Uterus (tissue), 4 donors: ENCODE data around the gene DGCR2. TPM values are rescaled to one million over a fixed set of nuclear protein-coding genes. Genes with fewer than 3 reads are reported as not detected.
"Not testable (repeated sequence)": the region's sequence is repeated elsewhere in the genome, so short reads cannot be mapped to it uniquely, and the experiment has no call there.

Experiments
- DNase-seq, 2 donors: peaks; one replicate each; pipeline ENCODE4 v3.0.0-alpha.2; 2019 to 2020
- H3K27ac ChIP-seq, 2 donors: fragments of 200-600 bp; sonication (generic); 1 replicate in 1 of 2; 2 replicates in 1 of 2; pipeline ENCODE4 v1.5.1; 2016 to 2018
- H3K27me3 ChIP-seq, 2 donors: fragments of 200-600 bp; sonication (generic); one replicate each; pipeline ENCODE4 v1.5.1; 2018 to 2019; ENCODE audit warnings: control low read depth in 1 of 2
- H3K36me3 ChIP-seq, 2 donors: fragments of 200-600 bp; sonication (generic); one replicate each; pipeline ENCODE4 v1.5.1; 2019; ENCODE audit warnings: control low read depth in 1 of 2
- H3K4me1 ChIP-seq, 2 donors: fragments of 200-600 bp; sonication (generic); one replicate each; pipeline ENCODE4 v1.5.1; 2018 to 2019; ENCODE audit warnings: control low read depth in 1 of 2
- H3K4me3 ChIP-seq, 2 donors: fragments of 200-600 bp; sonication (generic); 1 replicate in 1 of 2; 2 replicates in 1 of 2; pipeline ENCODE4 v1.5.1; 2018 to 2019; ENCODE audit warnings: mild to moderate bottlenecking in 1 of 2
- H3K9me3 ChIP-seq, 2 donors: fragments of 200-600 bp; sonication (generic); one replicate each; pipeline ENCODE4 v1.5.1; 2019; ENCODE audit warnings: control low read depth in 1 of 2
- POLR2A ChIP-seq, 2 donors: fragments of 450-650 bp; IDR thresholded peaks; one replicate each; pipeline ENCODE4 v1.6.1; 2016; ENCODE audit warnings: antibody characterized with exemption in 2 of 2, mild to moderate bottlenecking in 1 of 2, moderate library complexity in 1 of 2
- intact Hi-C: fragments of 100-400 bp; cut with DNase I; formaldehyde crosslinking; loops from one replicate; pipeline ENCODE4 v1.15.1; 2023; ENCODE audit warnings: low total_unique reads
- total RNA-seq, 4 donors: library from RNA; depleted of rRNA in 3 of 4; stranded (reverse); fragments of >200 nt in 3 of 4; gene quantifications; one replicate each; pipeline versions ENCODE4 v1.1.0 to v1.2.4, GENCODE V29; 2014 to 2023
- TF ChIP-seq, protein P1 (sequence below), 4 experiments: fragments of 200-600 bp in 2 of 4; fragments of 450-650 bp in 2 of 4; sonication (generic) in 2 of 4; IDR thresholded peaks; one replicate each; pipeline ENCODE4 v1.5.1; 2016 to 2019; ENCODE audit warnings: antibody characterized with exemption in 4 of 4, mild to moderate bottlenecking in 2 of 4, moderate library complexity in 1 of 4
- donor health status: DM: yes; HTN: yes; CAD: no.

The DGCR2 gene
- total RNA-seq, 4 donors from 2014 or later, result 18.2 to 88.9 (median 47.6) TPM

DNA sequence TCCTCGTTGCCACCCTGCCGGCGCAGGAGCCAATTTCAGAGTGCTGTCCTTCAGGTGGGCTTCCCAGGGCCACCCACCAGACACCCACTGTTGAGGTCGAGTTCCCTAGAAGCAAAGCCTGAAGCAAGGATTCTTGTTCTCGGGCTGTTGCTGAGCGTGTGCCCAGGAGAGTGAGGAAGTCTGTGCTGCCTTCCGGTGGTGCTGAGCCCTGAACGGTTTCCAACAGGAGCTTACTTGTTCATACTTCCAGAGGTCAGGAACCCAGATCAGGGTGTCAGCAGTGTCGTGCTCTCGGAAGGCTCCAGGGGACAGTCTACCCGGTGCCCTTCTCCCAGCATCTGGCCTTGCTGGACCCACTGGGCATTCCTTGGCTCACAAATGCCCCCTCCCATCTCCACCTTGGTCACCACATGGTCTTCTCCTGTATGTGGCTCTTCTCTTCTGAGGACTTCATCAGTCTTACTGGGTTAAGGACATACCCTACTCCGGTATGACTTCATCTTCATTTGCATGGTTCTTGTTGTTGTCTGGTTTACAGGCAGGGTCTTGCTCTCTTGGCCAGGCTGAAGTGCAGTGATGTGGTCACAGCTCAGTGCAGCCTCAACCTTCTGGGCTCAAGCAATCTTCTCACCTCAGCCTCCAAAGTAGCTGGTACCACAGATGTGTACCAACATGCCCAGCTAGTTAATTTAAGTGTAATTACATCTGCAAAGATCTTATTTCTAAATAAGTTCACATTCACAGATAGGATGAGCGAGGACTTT is 45.1 kb upstream of the DGCR2 start:
- H3K27ac ChIP-seq, result no peak overlapping the region
- H3K36me3 ChIP-seq, result no peaks in the 10 kb centered on the region
- TF ChIP-seq, protein P1, sequence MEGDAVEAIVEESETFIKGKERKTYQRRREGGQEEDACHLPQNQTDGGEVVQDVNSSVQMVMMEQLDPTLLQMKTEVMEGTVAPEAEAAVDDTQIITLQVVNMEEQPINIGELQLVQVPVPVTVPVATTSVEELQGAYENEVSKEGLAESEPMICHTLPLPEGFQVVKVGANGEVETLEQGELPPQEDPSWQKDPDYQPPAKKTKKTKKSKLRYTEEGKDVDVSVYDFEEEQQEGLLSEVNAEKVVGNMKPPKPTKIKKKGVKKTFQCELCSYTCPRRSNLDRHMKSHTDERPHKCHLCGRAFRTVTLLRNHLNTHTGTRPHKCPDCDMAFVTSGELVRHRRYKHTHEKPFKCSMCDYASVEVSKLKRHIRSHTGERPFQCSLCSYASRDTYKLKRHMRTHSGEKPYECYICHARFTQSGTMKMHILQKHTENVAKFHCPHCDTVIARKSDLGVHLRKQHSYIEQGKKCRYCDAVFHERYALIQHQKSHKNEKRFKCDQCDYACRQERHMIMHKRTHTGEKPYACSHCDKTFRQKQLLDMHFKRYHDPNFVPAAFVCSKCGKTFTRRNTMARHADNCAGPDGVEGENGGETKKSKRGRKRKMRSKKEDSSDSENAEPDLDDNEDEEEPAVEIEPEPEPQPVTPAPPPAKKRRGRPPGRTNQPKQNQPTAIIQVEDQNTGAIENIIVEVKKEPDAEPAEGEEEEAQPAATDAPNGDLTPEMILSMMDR (IDR thresholded peaks at IDR 0.05), result no peak
- no peak for TF ChIP-seq POLR2A (IDR thresholded peaks at IDR 0.05)
- peaks cover 0 to 23% of the 10 kb centered on the region in 2 donors for H3K27me3 ChIP-seq
- no peak for DNase-seq
- intact Hi-C loops, result no loop called here
- peaks cover 0 to 6% of the 10 kb centered on the region in 2 donors for H3K4me1 ChIP-seq
- H3K9me3 ChIP-seq, result no peaks in the 10 kb centered on the region
- no peak overlapping the region for H3K4me3 ChIP-seq

DNA sequence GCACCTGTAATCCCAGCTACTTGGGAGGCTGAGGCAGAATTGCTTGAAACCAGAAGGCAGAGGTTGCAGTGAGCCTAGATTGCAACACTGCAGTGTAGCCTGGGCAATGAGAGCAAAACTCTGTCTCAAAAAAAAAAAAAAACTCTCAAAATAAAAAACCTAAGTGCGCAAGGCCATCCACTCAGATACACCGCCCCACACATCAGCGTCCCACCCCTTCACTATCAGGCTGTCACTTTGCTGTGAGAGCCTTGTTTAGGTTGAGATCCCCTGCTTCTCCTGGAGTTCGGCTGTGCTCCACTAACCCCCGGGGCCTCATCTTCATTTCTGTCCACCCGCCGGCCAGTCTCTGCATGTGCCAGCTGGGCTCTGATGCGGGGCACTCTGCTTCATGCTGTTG is 44.2 kb upstream of the DGCR2 start:
- peaks cover 0 to 23% of the 10 kb centered on the region in 2 donors for H3K27me3 ChIP-seq
- H3K9me3 ChIP-seq, result no peaks in the 10 kb centered on the region
- H3K4me1 ChIP-seq, result peaks cover 0 to 5% of the 10 kb centered on the region in 2 donors
- no peaks in the 10 kb centered on the region for H3K36me3 ChIP-seq
- H3K27ac ChIP-seq, result no peak overlapping the region
- intact Hi-C loops, result no loop called here
- no peak for TF ChIP-seq POLR2A (IDR thresholded peaks at IDR 0.05)
- TF ChIP-seq, protein P1 (IDR thresholded peaks at IDR 0.05), result no peak
- H3K4me3 ChIP-seq, result no peak overlapping the region
- DNase-seq, result no peak

DNA sequence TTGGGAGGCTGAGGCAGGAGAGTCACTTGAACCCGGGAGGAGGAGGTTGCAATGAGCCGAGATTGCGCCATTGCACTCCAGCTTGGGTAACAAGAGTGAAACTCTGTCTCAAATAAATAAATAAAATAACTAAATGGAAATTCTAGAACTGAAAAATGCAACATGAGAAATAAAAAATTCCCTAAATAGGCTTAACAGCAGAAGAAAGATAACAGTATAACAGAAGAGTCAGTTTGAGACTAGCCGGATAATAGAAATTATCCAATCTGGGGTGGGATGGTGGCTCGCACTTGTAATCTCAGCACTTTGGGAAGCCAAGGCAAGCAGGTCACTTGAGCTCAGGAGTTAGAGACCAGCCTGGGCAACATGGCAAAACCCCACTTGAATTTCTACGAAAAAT is 42.2 kb upstream of the DGCR2 start:
- Histone ChIP-seq H3K27ac (no peak overlapping the region), H3K4me3 (no peak overlapping the region), H3K27me3 (peaks cover 0 to 20% of the 10 kb centered on the region in 2 donors), H3K9me3 (no peaks in the 10 kb centered on the region), H3K36me3 (no peaks in the 10 kb centered on the region), H3K4me1 (peaks cover 0 to 4% of the 10 kb centered on the region in 2 donors)
- no peak for DNase-seq
- TF ChIP-seq POLR2A (IDR thresholded peaks at IDR 0.05), result no peak
- TF ChIP-seq, protein P1 (IDR thresholded peaks at IDR 0.05), result no peak
- intact Hi-C loops, result no loop called here

DNA sequence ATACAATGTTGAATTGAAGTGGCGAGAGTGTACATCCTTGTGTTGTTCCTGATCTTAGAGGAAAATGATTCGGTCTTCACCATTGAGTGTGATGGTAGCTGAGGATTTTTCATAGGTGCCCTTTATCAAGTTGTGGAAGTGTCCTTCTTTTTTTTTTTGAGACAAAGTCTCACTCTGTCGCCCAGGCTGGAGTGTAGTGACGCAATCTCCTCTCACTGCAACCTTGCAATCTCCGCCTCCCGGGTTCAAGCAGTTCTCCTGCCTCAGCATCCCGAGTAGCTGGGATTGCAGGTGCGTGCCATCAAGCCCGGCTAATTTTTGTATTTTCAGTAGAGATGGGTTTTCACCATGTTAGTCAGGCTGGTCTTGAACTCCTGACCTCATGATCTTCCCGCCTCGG is 36.4 kb upstream of the DGCR2 start:
- intact Hi-C loops, H3K4me3 ChIP-seq, H3K27me3 ChIP-seq: not testable (repeated sequence)

DNA sequence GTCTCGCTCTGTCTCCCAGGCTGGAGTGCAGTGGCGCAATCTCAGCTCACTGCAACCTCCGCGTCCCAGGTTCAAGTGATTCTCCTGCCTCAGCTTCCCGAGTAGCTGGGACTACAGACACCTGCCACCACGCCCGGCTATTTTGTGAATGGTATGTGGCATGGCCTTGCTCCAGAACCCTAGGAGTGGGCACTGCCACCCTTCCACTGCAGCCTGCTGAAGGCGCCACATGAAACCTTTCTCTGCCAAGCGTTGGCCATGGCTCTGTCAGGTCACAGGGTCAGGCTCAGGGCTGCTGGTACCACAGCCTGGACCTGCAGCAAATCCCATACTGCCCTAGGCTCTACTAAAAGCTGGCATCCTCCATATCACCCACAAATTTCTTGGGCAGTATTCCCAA is 33.9 kb upstream of the DGCR2 start:
- H3K27me3 ChIP-seq, result peaks cover 0 to 10% of the 10 kb centered on the region in 2 donors
- H3K27ac ChIP-seq, intact Hi-C loops: not testable (repeated sequence)

More for the DNA sequence above, 36.4 kb upstream of the DGCR2 start:
- H3K4me1 ChIP-seq, H3K36me3 ChIP-seq, H3K9me3 ChIP-seq, DNase-seq, H3K27ac ChIP-seq: not testable (repeated sequence)

DNA sequence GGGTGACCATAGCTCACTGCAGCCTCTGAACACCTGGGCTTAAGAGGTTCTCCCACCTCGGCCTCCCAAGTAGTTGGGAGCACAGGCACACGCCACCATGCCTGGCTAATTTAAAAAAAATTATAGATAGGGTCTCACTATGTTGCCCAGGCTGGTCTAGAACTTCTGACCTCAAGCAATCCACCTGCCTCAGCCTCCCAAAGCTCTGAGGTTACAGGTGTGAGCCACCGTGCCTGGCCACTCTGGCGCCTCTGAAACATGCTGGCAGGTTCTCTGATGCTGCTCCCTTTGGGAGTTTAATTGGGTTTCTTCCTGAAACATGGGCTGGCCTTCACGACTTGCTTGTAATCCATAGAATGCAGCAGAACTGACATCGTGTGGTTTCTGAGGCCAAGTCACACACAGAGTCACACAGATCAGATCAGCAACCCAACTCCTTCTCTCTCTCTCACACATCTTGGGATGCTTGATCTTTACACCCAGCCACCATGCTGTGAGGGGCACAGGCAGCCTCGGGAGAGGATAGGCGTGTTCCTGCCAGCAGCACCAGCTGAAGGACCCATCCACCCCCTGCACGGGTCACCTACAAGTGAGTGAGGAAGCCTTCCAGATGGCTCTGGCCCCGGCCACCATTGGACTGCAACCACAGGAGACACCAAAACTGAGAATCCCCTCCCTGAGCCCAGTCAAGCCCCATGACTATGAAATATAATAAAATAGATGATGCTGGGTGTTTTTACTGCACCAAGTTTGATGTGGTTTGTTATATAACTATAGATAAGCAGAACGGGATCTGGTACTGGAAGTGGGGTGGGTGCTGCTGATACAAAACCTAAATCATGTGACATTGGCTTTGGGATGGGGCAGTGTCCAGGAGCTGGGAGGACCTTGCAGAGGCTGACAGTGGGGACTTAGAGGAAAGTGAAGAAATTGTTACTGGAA is 31.0 kb upstream of the DGCR2 start:
- DNase-seq, result no peak
- intact Hi-C loops, result no loop called here
- TF ChIP-seq, protein P1 (IDR thresholded peaks at IDR 0.05), result no peak
- TF ChIP-seq POLR2A (IDR thresholded peaks at IDR 0.05), result no peak
- Histone ChIP-seq H3K27ac (no peak overlapping the region), H3K4me1 (no peaks in the 10 kb centered on the region), H3K4me3 (no peak overlapping the region), H3K9me3 (no peaks in the 10 kb centered on the region), H3K27me3 (peaks cover 5 to 26% of the 10 kb centered on the region in 2 donors), H3K36me3 (no peaks in the 10 kb centered on the region)

More for the DNA sequence above, 33.9 kb upstream of the DGCR2 start:
- DNase-seq, H3K4me1 ChIP-seq, H3K36me3 ChIP-seq, H3K9me3 ChIP-seq, H3K4me3 ChIP-seq: not testable (repeated sequence)
